CD4-positive, CD25-positive, alpha-beta regulatory T cell (primary cell): Measurements from ENCODE around the gene ACE. TPM values are rescaled to one million over a fixed set of nuclear protein-coding genes. Genes with fewer than 3 reads are reported as not detected.
A peak's percentile ranks its signal among the peaks of the same experiment; 100 is the strongest.

Source experiments
- ATAC-seq, 2 donors: fragments of 150-1000 bp; cut with Tn5 transposase; one replicate each; pipeline ENCODE4 v1.10.0; 2021; ENCODE audit warnings: low read depth in 2 of 2, moderate number of reproducible peaks in 2 of 2, moderate library complexity in 1 of 2
- DNase-seq, 3 donors: peaks; one replicate each; pipeline versions ENCODE4 v3.0.0 to v3.0.0-alpha.2; 2012 to 2022; ENCODE audit warnings: mixed read lengths in 1 of 3
- H3K27ac ChIP-seq: one replicate; pipeline ENCODE4 v1.7.0; 2013; ENCODE audit warnings: mild to moderate bottlenecking, low read length; ENCODE audit not compliant: insufficient read depth, poor library complexity, severe bottlenecking
- H3K27me3 ChIP-seq: one replicate; pipeline ENCODE4 v1.7.0; 2013; ENCODE audit warnings: low read length; ENCODE audit not compliant: control insufficient read depth, insufficient read depth
- H3K36me3 ChIP-seq: one replicate; pipeline ENCODE4 v1.7.0; 2013; ENCODE audit warnings: mild to moderate bottlenecking, low read length, moderate library complexity; ENCODE audit not compliant: control insufficient read depth, insufficient read depth
- H3K4me1 ChIP-seq: 2 replicates; pipeline ENCODE4 v1.7.0; 2013; ENCODE audit warnings: mild to moderate bottlenecking, low read length; ENCODE audit not compliant: insufficient read depth, control insufficient read depth, poor library complexity, severe bottlenecking
- H3K4me3 ChIP-seq: one replicate; pipeline ENCODE4 v1.7.0; 2013; ENCODE audit warnings: low read depth, mild to moderate bottlenecking, low read length, moderate library complexity
- H3K9me3 ChIP-seq, 2 experiments: 1 replicate in 1 of 2; 2 replicates in 1 of 2; pipeline ENCODE4 v1.7.0; 2013; ENCODE audit warnings: low read length in 2 of 2, mild to moderate bottlenecking in 1 of 2, moderate library complexity in 1 of 2; ENCODE audit not compliant: control insufficient read depth in 2 of 2
- H3K27ac Mint-ChIP-seq, 3 donors: one replicate each; pipeline ENCODE4 v1.8.0; 2020 to 2022; ENCODE audit warnings: mild to moderate bottlenecking in 3 of 3, mixed read lengths in 3 of 3, moderate library complexity in 2 of 3
- H3K27me3 Mint-ChIP-seq: one replicate; pipeline ENCODE4 v1.8.0; 2022; ENCODE audit warnings: mild to moderate bottlenecking, mixed read lengths
- H3K36me3 Mint-ChIP-seq: one replicate; pipeline ENCODE4 v1.8.0; 2020; ENCODE audit warnings: mixed read lengths
- H3K4me1 Mint-ChIP-seq, 4 donors: one replicate each; pipeline ENCODE4 v1.8.0; 2020 to 2022; ENCODE audit warnings: mixed read lengths in 4 of 4, mild to moderate bottlenecking in 1 of 4
- H3K4me3 Mint-ChIP-seq, 4 donors: one replicate each; pipeline ENCODE4 v1.8.0; 2020 to 2022; ENCODE audit warnings: mild to moderate bottlenecking in 4 of 4, mixed read lengths in 4 of 4, moderate library complexity in 3 of 4
- H3K9me3 Mint-ChIP-seq, 7 donors: one replicate each; pipeline ENCODE4 v1.8.0; 2020 to 2022; ENCODE audit warnings: mixed read lengths in 7 of 7, mild to moderate bottlenecking in 3 of 7, moderate library complexity in 2 of 7
- polyA plus RNA-seq, 4 donors: library from polyadenylated mRNA; unstranded; fragments of 300-500 nt; fragmentation: Illumina TruSeq; gene quantifications; one replicate each; pipeline ENCODE4 v1.2.3, GENCODE V29; 2021
- total RNA-seq: library from RNA; stranded (reverse); gene quantifications from one replicate; pipeline ENCODE4 v1.2.3, GENCODE V29; 2022

The ACE gene
- total and polyA plus RNA-seq, 5 donors from 2014 or later: 0.15 to 4.2 TPM; not detected in 3

GRCh38 chr17:63445954-63446752 is 30.7 kb upstream of the ACE start, which contains the start of gene CYB561:
Gene CYB561, minus strand, starts transcription at chr17:63446306. Its CDS starts 8,759 bp downstream, at chr17:63437547.
- H3K9me3 ChIP-seq: no peaks in the 10 kb centered on the region
- H3K4me1 ChIP-seq: peaks cover 16% of the 10 kb centered on the region
- Mint-ChIP-seq H3K4me3 (peak within 1 kb of the TSS; percentile 76 to 80 (median 77)), H3K27ac (peak within 1 kb of the TSS; percentile 75 to 80 (median 76)), H3K36me3 (no peaks in the 10 kb centered on the region), H3K27me3 (peaks cover 25% of the 10 kb centered on the region), H3K4me1 (peaks cover 0 to 28% (median 3%) of the 10 kb centered on the region in 4 donors), H3K9me3 (no peaks in the 10 kb centered on the region)
- no peak within 1 kb of the TSS for H3K4me3 ChIP-seq
- ATAC-seq (peak; percentile 71 to 75), DNase-seq (peak; percentile 51 to 62 (median 56))
- no peaks in the 10 kb centered on the region for H3K36me3 ChIP-seq
- peak within 1 kb of the TSS; percentile 47 for H3K27ac ChIP-seq
- H3K27me3 ChIP-seq: no peaks in the 10 kb centered on the region

- Histone ChIP-seq H3K9me3 (no peaks in the 10 kb centered on the region), H3K36me3 (no peaks in the 10 kb centered on the region), H3K4me1 (peaks cover 16% of the 10 kb centered on the region), H3K27me3 (no peaks in the 10 kb centered on the region), H3K27ac (peak overlapping the region; percentile 33), H3K4me3 (no peak overlapping the region)
- no peaks in the 10 kb centered on the region for H3K36me3 Mint-ChIP-seq
- peak overlapping the region; percentile 54 to 76 (median 70) for H3K4me3 Mint-ChIP-seq
- peak overlapping the region in 2 of 3 donors; percentile 29 to 41 for H3K27ac Mint-ChIP-seq
- peaks cover 0 to 28% (median 3%) of the 10 kb centered on the region in 4 donors for H3K4me1 Mint-ChIP-seq
- ATAC-seq (no peak), DNase-seq (peak in 2 of 3 donors; percentile 8 to 13)
- H3K27me3 Mint-ChIP-seq: peaks cover 25% of the 10 kb centered on the region
- no peaks in the 10 kb centered on the region for H3K9me3 Mint-ChIP-seq
These were observed 29.9 kb upstream of the ACE start for GRCh38 chr17:63446753-63447470.

GRCh38 chr17:63447471-63448009 is 29.3 kb upstream of the ACE start:
- Mint-ChIP-seq H3K4me1 (peaks cover 0 to 26% (median 3%) of the 10 kb centered on the region in 4 donors), H3K27ac (peak overlapping the region in 2 of 3 donors; percentile 29 to 41), H3K27me3 (peaks cover 25% of the 10 kb centered on the region), H3K9me3 (no peaks in the 10 kb centered on the region), H3K4me3 (peak overlapping the region; percentile 54 to 76 (median 70)), H3K36me3 (no peaks in the 10 kb centered on the region)
- no peaks in the 10 kb centered on the region for H3K9me3 ChIP-seq
- H3K27me3 ChIP-seq: no peaks in the 10 kb centered on the region
- DNase-seq: no peak
- H3K4me1 ChIP-seq: peaks cover 16% of the 10 kb centered on the region
- H3K4me3 ChIP-seq: no peak overlapping the region
- H3K36me3 ChIP-seq: no peaks in the 10 kb centered on the region
- ATAC-seq: no peak
- no peak overlapping the region for H3K27ac ChIP-seq

GRCh38 chr17:63448655-63449054 is 28.2 kb upstream of the ACE start:
- peak overlapping the region; percentile 12 to 76 (median 40) for H3K4me3 Mint-ChIP-seq
- no peaks in the 10 kb centered on the region for H3K9me3 Mint-ChIP-seq
- peaks cover 0 to 24% (median 3%) of the 10 kb centered on the region in 4 donors for H3K4me1 Mint-ChIP-seq
- no peak overlapping the region for H3K4me3 ChIP-seq
- no peak overlapping the region for H3K27ac ChIP-seq
- H3K9me3 ChIP-seq: no peaks in the 10 kb centered on the region
- H3K4me1 ChIP-seq: peaks cover 16% of the 10 kb centered on the region
- DNase-seq (no peak), ATAC-seq (no peak)
- H3K36me3 ChIP-seq: no peaks in the 10 kb centered on the region
- H3K27me3 ChIP-seq: no peaks in the 10 kb centered on the region
- H3K27ac Mint-ChIP-seq: peak overlapping the region in 1 of 3 donors; percentile 85
- H3K36me3 Mint-ChIP-seq: no peaks in the 10 kb centered on the region
- peaks cover 28% of the 10 kb centered on the region for H3K27me3 Mint-ChIP-seq

- Mint-ChIP-seq H3K4me3 (no peak overlapping the region), H3K27me3 (peaks cover 13% of the 10 kb centered on the region), H3K27ac (no peak overlapping the region), H3K36me3 (no peaks in the 10 kb centered on the region), H3K9me3 (no peaks in the 10 kb centered on the region), H3K4me1 (peaks cover 0 to 14% (median 3%) of the 10 kb centered on the region in 4 donors)
- Histone ChIP-seq H3K36me3 (no peaks in the 10 kb centered on the region), H3K9me3 (no peaks in the 10 kb centered on the region), H3K27me3 (no peaks in the 10 kb centered on the region), H3K4me3 (no peak overlapping the region), H3K27ac (no peak overlapping the region), H3K4me1 (peaks cover 16% of the 10 kb centered on the region)
- ATAC-seq (no peak), DNase-seq (no peak)
These were observed 26.3 kb upstream of the ACE start for GRCh38 chr17:63450551-63450950.

- no peaks in the 10 kb centered on the region for H3K36me3 ChIP-seq
- no peaks in the 10 kb centered on the region for H3K27me3 ChIP-seq
- Mint-ChIP-seq H3K9me3 (no peaks in the 10 kb centered on the region), H3K4me1 (peaks cover 0 to 12% (median 3%) of the 10 kb centered on the region in 4 donors), H3K36me3 (no peaks in the 10 kb centered on the region), H3K4me3 (no peak overlapping the region), H3K27me3 (peaks cover 13% of the 10 kb centered on the region), H3K27ac (peak overlapping the region in 1 of 3 donors; percentile 7)
- no peak for ATAC-seq
- DNase-seq: no peak
- H3K9me3 ChIP-seq: no peaks in the 10 kb centered on the region
- H3K4me3 ChIP-seq: no peak overlapping the region
- H3K4me1 ChIP-seq: peaks cover 12% of the 10 kb centered on the region
- no peak overlapping the region for H3K27ac ChIP-seq
These were observed 25.7 kb upstream of the ACE start for GRCh38 chr17:63451150-63451549.

GRCh38 chr17:63452046-63452961 is 24.6 kb upstream of the ACE start:
- no peak overlapping the region for H3K27ac ChIP-seq
- ATAC-seq: no peak
- no peaks in the 10 kb centered on the region for H3K36me3 Mint-ChIP-seq

More at GRCh38 chr17:63452046-63452961, 24.6 kb upstream of the ACE start:
- H3K36me3 ChIP-seq: no peaks in the 10 kb centered on the region
- H3K4me3 ChIP-seq: no peak overlapping the region
- DNase-seq: no peak
- H3K27ac Mint-ChIP-seq: no peak overlapping the region
- H3K4me1 Mint-ChIP-seq: peaks cover 0 to 8% (median 2%) of the 10 kb centered on the region in 4 donors
- H3K4me1 ChIP-seq: peaks cover under 1% of the 10 kb centered on the region
- no peak overlapping the region for H3K4me3 Mint-ChIP-seq
- no peaks in the 10 kb centered on the region for H3K9me3 Mint-ChIP-seq
- no peaks in the 10 kb centered on the region for H3K9me3 ChIP-seq
- H3K27me3 Mint-ChIP-seq: peaks cover 9% of the 10 kb centered on the region
- H3K27me3 ChIP-seq: no peaks in the 10 kb centered on the region
